Measurements from ENCODE around the gene TMEM108. TPM values are rescaled to one million over a fixed set of nuclear protein-coding genes. Genes with fewer than 3 reads are reported as not detected.

Gene TMEM108
- total and polyA plus RNA-seq, 5 donors from 2014 or later, result 0.11 TPM; not detected in 4

DNA sequence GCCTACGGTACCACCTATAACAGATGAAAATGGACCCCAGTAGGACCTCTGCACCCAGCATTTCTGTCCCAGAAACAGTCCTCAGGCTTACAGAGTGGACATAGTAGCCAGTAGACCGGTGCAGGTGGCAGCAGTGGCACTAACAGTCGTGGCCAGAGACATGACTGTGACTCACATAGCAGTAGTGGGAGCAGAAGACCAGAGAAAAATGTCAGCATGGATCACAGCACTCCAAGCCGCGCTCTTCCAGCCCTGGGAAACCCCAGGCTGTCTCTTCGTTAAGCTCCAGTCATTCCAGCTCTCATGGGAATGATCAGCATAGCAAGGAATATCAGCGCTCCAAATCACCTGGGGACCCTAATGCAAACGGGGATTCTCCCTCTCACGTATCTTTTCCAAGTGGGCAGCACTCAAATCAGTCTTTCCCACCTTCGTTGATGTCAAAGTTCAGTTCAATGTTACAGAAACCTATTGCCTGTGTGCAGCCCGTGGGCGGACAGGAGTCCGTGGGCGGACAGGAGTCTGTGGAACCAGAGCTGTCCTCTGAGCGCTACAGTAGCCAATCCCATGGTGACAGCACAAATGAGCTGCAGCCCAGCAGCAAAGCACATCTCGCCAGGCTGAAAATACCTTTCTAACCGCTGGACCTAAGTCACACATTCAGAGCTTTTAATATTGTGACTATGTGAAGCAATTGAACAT, 372.2 kb downstream of the TMEM108 start:
- H3K27ac Mint-ChIP-seq, result no peak overlapping the region
- H3K27me3 Mint-ChIP-seq, result peaks cover 4% of the 10 kb centered on the region
- peaks cover 0 to 2% (median 0%) of the 10 kb centered on the region in 7 donors for H3K9me3 Mint-ChIP-seq

DNA sequence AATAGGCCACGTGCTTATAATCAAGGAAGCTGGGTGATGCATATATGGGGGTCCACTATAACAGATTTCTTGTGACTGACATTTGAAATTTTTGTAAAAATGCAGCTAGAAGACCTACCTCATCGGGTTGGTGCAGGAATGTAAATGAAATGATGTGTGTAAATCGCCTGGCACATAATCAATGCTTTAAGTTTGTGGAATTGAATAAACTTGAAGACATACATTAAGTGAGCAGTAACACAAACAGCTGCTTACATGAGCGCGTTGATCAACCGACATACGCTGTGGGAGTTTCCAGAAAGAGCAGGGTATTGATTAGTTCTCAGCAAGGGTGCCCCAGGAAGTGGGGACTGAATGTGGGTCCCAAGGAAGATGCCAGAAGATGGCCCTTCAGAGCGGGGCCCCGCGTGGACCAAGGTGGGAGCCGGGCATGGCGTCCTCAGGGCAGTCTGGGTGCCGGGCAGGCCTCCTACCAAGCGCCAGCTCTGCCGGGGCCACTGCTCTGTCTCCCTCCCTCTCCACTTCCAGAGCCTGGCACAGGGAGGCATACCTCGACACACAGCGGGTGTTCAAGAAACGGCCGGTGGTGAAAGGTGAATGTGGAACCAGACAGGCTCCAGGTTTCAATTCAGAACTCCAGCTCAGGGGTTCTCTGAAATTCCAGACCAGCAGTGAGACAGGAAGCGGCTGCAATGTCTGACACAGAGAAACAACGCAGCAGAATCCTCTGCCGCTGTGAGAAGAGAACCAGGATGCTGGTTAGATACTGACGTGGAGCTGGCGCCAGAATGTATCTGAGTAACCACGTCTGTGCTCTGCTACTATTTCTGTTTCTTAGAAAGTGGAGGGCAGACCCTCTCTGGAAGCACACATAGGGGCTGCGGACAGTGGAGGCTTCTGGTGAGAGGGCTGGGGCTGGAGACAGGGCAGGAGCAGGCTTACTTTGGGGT, 374.3 kb downstream of the TMEM108 start:
- Histone ChIP-seq H3K4me3 (ENCODE audit: low read depth, low read length) (no peak overlapping the region), H3K27me3 (ENCODE audit: control insufficient read depth, insufficient read depth, low read length) (no peaks in the 10 kb centered on the region), H3K9me3 (ENCODE audit: control insufficient read depth in 2 of 2, low read length in 2 of 2) (no peaks in the 10 kb centered on the region), H3K27ac (ENCODE audit: insufficient read depth, low read length, poor library complexity, severe bottlenecking) (no peak overlapping the region), H3K36me3 (ENCODE audit: control insufficient read depth, insufficient read depth, low read length) (no peaks in the 10 kb centered on the region), H3K4me1 (ENCODE audit: control insufficient read depth, insufficient read depth, low read length, poor library complexity, severe bottlenecking) (no peaks in the 10 kb centered on the region)
- DNase-seq (no peak), ATAC-seq (ENCODE audit: low read depth in 2 of 2) (no peak)
- no peak overlapping the region for H3K4me3 Mint-ChIP-seq
- peaks cover 0 to 2% (median 0%) of the 10 kb centered on the region in 7 donors for H3K9me3 Mint-ChIP-seq
- no peaks in the 10 kb centered on the region for H3K36me3 Mint-ChIP-seq
- peak overlapping the region in 1 of 3 donors; percentile 21 for H3K27ac Mint-ChIP-seq
- peaks cover 0 to 7% (median 0%) of the 10 kb centered on the region in 4 donors for H3K4me1 Mint-ChIP-seq
- H3K27me3 Mint-ChIP-seq, result peaks cover 4% of the 10 kb centered on the region

More for the DNA sequence above, 372.2 kb downstream of the TMEM108 start:
- Histone ChIP-seq H3K27ac (ENCODE audit: insufficient read depth, low read length, poor library complexity, severe bottlenecking) (no peak overlapping the region), H3K36me3 (ENCODE audit: control insufficient read depth, insufficient read depth, low read length) (no peaks in the 10 kb centered on the region), H3K9me3 (ENCODE audit: control insufficient read depth in 2 of 2, low read length in 2 of 2) (no peaks in the 10 kb centered on the region), H3K27me3 (ENCODE audit: control insufficient read depth, insufficient read depth, low read length) (no peaks in the 10 kb centered on the region), H3K4me3 (ENCODE audit: low read depth, low read length) (no peak overlapping the region), H3K4me1 (ENCODE audit: control insufficient read depth, insufficient read depth, low read length, poor library complexity, severe bottlenecking) (no peaks in the 10 kb centered on the region)
- H3K4me3 Mint-ChIP-seq, result no peak overlapping the region
- no peak for ATAC-seq (ENCODE audit: low read depth in 2 of 2)
- peaks cover 0 to 7% (median 0%) of the 10 kb centered on the region in 4 donors for H3K4me1 Mint-ChIP-seq
- H3K36me3 Mint-ChIP-seq, result no peaks in the 10 kb centered on the region
- no peak for DNase-seq

DNA sequence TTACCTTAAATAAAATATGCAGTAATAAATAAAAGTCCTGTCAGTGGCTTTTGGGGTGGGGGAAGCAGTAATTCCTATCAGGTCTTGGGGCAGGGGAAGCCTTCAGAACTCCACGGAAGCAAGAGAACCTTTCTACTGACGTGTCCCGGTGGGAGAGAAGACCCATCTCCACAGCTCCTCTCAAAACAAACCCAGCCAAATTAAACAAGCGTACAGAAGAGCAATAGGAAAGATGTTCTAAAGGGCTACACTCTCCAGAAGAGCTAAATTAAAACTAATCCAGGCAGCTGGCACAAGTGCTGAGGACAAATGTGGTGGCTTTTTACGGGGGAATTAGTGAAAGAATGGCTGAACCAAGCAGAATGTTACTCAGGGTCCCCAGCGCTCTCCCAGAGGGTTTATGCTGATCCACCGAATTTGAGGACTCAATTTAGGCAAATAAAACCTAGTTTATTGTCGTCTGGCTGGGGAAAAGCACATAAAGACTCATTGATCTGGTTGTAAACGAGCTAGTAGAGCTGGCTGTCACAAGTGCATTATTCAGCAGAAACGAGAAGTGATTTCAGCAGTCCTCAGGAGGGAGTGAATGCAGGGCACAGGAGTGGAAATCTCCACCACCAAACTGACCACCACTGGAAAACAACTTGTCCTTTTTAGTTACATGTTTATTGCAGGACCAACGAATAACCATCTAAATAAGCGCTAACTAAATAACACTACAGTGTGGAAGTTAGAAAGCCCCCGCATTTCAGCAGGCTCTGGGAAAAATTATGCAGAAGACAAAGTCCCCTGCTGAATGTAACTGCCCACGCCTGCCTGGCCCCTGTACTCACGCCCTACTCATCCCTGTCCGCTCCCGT, 375.2 kb downstream of the TMEM108 start:
- DNase-seq (no peak), ATAC-seq (ENCODE audit: low read depth in 2 of 2) (no peak)
- peaks cover 5% of the 10 kb centered on the region for H3K27me3 Mint-ChIP-seq
- Histone ChIP-seq H3K36me3 (ENCODE audit: control insufficient read depth, insufficient read depth, low read length) (no peaks in the 10 kb centered on the region), H3K27ac (ENCODE audit: insufficient read depth, low read length, poor library complexity, severe bottlenecking) (no peak overlapping the region), H3K4me1 (ENCODE audit: control insufficient read depth, insufficient read depth, low read length, poor library complexity, severe bottlenecking) (no peaks in the 10 kb centered on the region), H3K4me3 (ENCODE audit: low read depth, low read length) (no peak overlapping the region), H3K27me3 (ENCODE audit: control insufficient read depth, insufficient read depth, low read length) (no peaks in the 10 kb centered on the region), H3K9me3 (ENCODE audit: control insufficient read depth in 2 of 2, low read length in 2 of 2) (no peaks in the 10 kb centered on the region)
- H3K9me3 Mint-ChIP-seq, result peaks cover 0 to 2% (median 0%) of the 10 kb centered on the region in 7 donors
- peaks cover 0 to 7% (median 0%) of the 10 kb centered on the region in 4 donors for H3K4me1 Mint-ChIP-seq
- H3K27ac Mint-ChIP-seq, result peak overlapping the region in 1 of 3 donors; percentile 8
- H3K4me3 Mint-ChIP-seq, result no peak overlapping the region
- no peaks in the 10 kb centered on the region for H3K36me3 Mint-ChIP-seq

GRCh38 chr3:133414021-133414392, 375.8 kb downstream of the TMEM108 start:
- no peaks in the 10 kb centered on the region for H3K36me3 Mint-ChIP-seq
- no peak overlapping the region for H3K27ac Mint-ChIP-seq
- ATAC-seq (ENCODE audit: low read depth in 2 of 2), result no peak

DNA sequence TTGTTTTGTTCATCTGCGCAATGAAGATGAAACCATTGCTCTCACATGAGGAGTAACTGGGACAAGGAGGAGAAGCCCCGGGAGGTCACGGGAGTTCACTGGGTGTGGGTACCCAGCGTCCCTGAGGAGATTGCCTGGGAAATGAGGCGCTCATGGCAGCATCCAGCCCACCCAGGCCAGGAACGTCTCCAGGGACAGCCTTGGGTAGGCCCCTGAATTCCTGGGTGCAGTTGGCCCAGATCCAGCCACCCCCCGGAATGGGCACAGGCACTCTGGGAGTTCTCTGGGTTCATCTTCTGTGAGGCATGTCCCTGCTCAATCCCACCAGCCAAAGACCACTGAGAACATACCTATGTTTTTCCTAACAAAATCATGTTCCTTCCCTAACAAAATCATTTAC, 380.2 kb downstream of the TMEM108 start:
- no peaks in the 10 kb centered on the region for H3K36me3 ChIP-seq (ENCODE audit: control insufficient read depth, insufficient read depth, low read length)
- peaks cover 0 to 4% (median 0%) of the 10 kb centered on the region in 4 donors for H3K4me1 Mint-ChIP-seq
- ATAC-seq (ENCODE audit: low read depth in 2 of 2), result no peak
- DNase-seq, result no peak
- no peaks in the 10 kb centered on the region for H3K9me3 Mint-ChIP-seq
- no peaks in the 10 kb centered on the region for H3K27me3 ChIP-seq (ENCODE audit: control insufficient read depth, insufficient read depth, low read length)
- H3K9me3 ChIP-seq (ENCODE audit: control insufficient read depth in 2 of 2, low read length in 2 of 2), result no peaks in the 10 kb centered on the region
- peak overlapping the region in 2 of 3 donors; percentile 56 to 69 for H3K27ac Mint-ChIP-seq
- H3K27me3 Mint-ChIP-seq, result peaks cover 5% of the 10 kb centered on the region
- H3K4me1 ChIP-seq (ENCODE audit: control insufficient read depth, insufficient read depth, low read length, poor library complexity, severe bottlenecking), result no peaks in the 10 kb centered on the region
- H3K4me3 ChIP-seq (ENCODE audit: low read depth, low read length), result no peak overlapping the region
- no peak overlapping the region for H3K27ac ChIP-seq (ENCODE audit: insufficient read depth, low read length, poor library complexity, severe bottlenecking)
- H3K4me3 Mint-ChIP-seq, result no peak overlapping the region
- no peaks in the 10 kb centered on the region for H3K36me3 Mint-ChIP-seq

More at GRCh38 chr3:133414021-133414392, 375.8 kb downstream of the TMEM108 start:
- Histone ChIP-seq H3K4me3 (ENCODE audit: low read depth, low read length) (no peak overlapping the region), H3K36me3 (ENCODE audit: control insufficient read depth, insufficient read depth, low read length) (no peaks in the 10 kb centered on the region), H3K27me3 (ENCODE audit: control insufficient read depth, insufficient read depth, low read length) (no peaks in the 10 kb centered on the region), H3K4me1 (ENCODE audit: control insufficient read depth, insufficient read depth, low read length, poor library complexity, severe bottlenecking) (no peaks in the 10 kb centered on the region), H3K9me3 (ENCODE audit: control insufficient read depth in 2 of 2, low read length in 2 of 2) (no peaks in the 10 kb centered on the region), H3K27ac (ENCODE audit: insufficient read depth, low read length, poor library complexity, severe bottlenecking) (no peak overlapping the region)
- no peak for DNase-seq
- Mint-ChIP-seq H3K9me3 (peaks cover 0 to 2% (median 0%) of the 10 kb centered on the region in 7 donors), H3K27me3 (peaks cover 9% of the 10 kb centered on the region), H3K4me1 (peaks cover 0 to 7% (median 0%) of the 10 kb centered on the region in 4 donors), H3K4me3 (no peak overlapping the region)

GRCh38 chr3:133419151-133419909, 381.1 kb downstream of the TMEM108 start:
- Mint-ChIP-seq H3K4me1 (peaks cover 0 to 6% (median 4%) of the 10 kb centered on the region in 4 donors), H3K27ac (peak overlapping the region in 1 of 3 donors; percentile 56), H3K4me3 (no peak overlapping the region), H3K36me3 (no peaks in the 10 kb centered on the region), H3K9me3 (no peaks in the 10 kb centered on the region), H3K27me3 (peaks cover 5% of the 10 kb centered on the region)
- ATAC-seq (ENCODE audit: low read depth in 2 of 2) (no peak), DNase-seq (no peak)
- Histone ChIP-seq H3K4me1 (ENCODE audit: control insufficient read depth, insufficient read depth, low read length, poor library complexity, severe bottlenecking) (no peaks in the 10 kb centered on the region), H3K9me3 (ENCODE audit: control insufficient read depth in 2 of 2, low read length in 2 of 2) (no peaks in the 10 kb centered on the region), H3K36me3 (ENCODE audit: control insufficient read depth, insufficient read depth, low read length) (no peaks in the 10 kb centered on the region), H3K27ac (ENCODE audit: insufficient read depth, low read length, poor library complexity, severe bottlenecking) (no peak overlapping the region), H3K4me3 (ENCODE audit: low read depth, low read length) (no peak overlapping the region), H3K27me3 (ENCODE audit: control insufficient read depth, insufficient read depth, low read length) (no peaks in the 10 kb centered on the region)

All from CD4-positive, CD25-positive, alpha-beta regulatory T cell (primary cell).